ENCODE measurements around the gene UTP14C. TPM values are rescaled to one million over a fixed set of nuclear protein-coding genes. Genes with fewer than 3 reads are reported as not detected.

Gene UTP14C
- total RNA-seq, 6 donors from 2014 or later = 8.9 to 26.7 (median 17.4) TPM

DNA sequence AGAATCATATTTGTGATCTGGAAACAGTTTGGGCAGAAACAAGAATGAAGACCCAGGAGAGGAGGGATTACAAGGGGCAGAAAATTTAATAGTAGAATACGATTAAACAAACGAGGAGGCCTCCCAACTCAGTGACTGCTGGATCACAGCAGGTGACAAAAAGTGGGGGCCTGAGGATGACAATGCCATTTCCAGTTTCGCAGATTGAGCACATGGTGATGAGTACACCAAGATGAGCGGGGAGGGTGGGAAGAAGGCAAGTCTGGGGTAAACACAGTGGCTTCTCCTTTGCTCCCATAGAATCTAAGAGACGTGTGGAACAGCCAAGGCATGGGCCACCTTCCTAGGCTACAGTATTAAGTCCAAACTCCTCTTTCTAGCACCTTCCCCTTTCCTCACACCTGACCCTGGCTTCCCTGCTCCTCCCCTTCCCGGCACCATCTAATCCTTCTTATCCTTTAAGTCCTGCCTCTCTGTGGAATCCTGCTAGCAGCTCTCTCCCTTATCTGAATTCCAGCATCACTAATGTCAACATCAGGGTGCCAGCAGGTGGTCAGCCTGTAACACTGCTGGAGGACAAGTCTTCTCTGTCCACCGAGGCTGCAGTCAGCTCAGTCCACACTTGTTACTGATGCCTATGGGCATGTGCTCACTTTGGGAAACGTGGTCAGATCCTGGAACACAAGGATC lies 26.7 kb upstream of the UTP14C start:
- H3K4me3 ChIP-seq = no peak overlapping the region
- no peak for DNase-seq
- no peak for TF ChIP-seq POLR2AphosphoS5 (IDR thresholded peaks at IDR 0.05)
- TF ChIP-seq, protein P1, sequence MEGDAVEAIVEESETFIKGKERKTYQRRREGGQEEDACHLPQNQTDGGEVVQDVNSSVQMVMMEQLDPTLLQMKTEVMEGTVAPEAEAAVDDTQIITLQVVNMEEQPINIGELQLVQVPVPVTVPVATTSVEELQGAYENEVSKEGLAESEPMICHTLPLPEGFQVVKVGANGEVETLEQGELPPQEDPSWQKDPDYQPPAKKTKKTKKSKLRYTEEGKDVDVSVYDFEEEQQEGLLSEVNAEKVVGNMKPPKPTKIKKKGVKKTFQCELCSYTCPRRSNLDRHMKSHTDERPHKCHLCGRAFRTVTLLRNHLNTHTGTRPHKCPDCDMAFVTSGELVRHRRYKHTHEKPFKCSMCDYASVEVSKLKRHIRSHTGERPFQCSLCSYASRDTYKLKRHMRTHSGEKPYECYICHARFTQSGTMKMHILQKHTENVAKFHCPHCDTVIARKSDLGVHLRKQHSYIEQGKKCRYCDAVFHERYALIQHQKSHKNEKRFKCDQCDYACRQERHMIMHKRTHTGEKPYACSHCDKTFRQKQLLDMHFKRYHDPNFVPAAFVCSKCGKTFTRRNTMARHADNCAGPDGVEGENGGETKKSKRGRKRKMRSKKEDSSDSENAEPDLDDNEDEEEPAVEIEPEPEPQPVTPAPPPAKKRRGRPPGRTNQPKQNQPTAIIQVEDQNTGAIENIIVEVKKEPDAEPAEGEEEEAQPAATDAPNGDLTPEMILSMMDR (IDR thresholded peaks at IDR 0.05) = no peak
- no peak for TF ChIP-seq EP300 (IDR thresholded peaks at IDR 0.05)
- TF ChIP-seq POLR2A (IDR thresholded peaks at IDR 0.05) = no peak
- no peaks in the 10 kb centered on the region for H3K27me3 ChIP-seq
- WGBS, 2 donors = 74 to 81% methylated on average over 8 of the region's 8 CpGs
- no peak for ATAC-seq (ENCODE audit: low FRiP score in 2 of 2)
- H3K36me3 ChIP-seq = no peaks in the 10 kb centered on the region
- H3K4me1 ChIP-seq = peaks cover 12 to 33% (median 23%) of the 10 kb centered on the region in 4 donors
- no peaks in the 10 kb centered on the region for H3K9me3 ChIP-seq
- no peak overlapping the region for H3K27ac ChIP-seq

DNA sequence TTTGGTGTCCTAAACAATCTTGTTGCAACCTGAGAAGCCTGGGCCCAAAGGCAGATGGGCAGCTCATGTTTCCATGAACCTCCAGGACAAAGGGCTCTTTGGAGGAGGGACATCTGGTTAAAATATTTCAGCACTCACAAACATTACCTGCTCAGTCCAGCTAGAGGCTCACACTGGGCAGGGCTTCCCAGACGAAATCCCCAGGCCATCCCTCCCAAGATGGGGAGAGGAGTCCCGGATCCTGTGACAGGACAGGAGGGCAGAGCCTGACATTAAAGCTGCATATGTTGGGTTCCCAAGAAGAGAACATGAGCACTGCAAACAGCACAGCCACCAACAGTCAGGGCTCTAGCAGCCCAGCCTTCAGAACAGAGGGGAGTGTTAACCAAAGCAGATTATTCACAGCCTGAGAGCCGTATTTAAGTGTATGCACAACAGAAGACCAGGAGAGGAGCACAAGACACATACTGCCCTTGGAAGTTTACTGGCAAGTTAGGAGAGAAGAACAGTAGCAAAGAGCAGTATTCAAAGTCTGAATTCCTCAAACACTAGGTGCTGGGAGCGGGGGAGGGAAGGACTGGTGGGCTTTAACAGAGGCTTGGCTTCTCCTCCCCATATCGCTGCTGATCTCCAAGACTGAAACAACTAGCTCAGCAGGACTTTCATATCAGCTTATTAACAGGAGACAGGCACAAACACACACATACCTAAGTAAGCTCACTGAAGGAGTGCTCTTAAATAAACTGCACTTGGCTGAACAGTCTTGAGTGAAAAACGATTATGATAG lies 25.6 kb upstream of the UTP14C start:
- Histone ChIP-seq H3K27ac (no peak overlapping the region), H3K27me3 (no peaks in the 10 kb centered on the region), H3K9me3 (no peaks in the 10 kb centered on the region), H3K4me1 (peaks cover 12 to 33% (median 23%) of the 10 kb centered on the region in 4 donors), H3K4me3 (no peak overlapping the region), H3K36me3 (no peaks in the 10 kb centered on the region)
- TF ChIP-seq POLR2A (IDR thresholded peaks at IDR 0.05) = no peak
- no peak for TF ChIP-seq POLR2AphosphoS5 (IDR thresholded peaks at IDR 0.05)
- TF ChIP-seq, protein P1 (IDR thresholded peaks at IDR 0.05) = no peak
- no peak for TF ChIP-seq EP300 (IDR thresholded peaks at IDR 0.05)
- 59 to 60% methylated on average over 5 to 6 of the region's 6 CpGs for WGBS, 2 donors
- ATAC-seq (ENCODE audit: low FRiP score in 2 of 2) = no peak
- no peak for DNase-seq

GRCh38 chr13:51999510-51999911 lies 25.0 kb upstream of the UTP14C start:
- Histone ChIP-seq H3K36me3 (no peaks in the 10 kb centered on the region), H3K4me3 (peak overlapping the region in 1 of 4 donors; percentile 6), H3K4me1 (peaks cover 12 to 33% (median 23%) of the 10 kb centered on the region in 4 donors), H3K27ac (no peak overlapping the region), H3K27me3 (no peaks in the 10 kb centered on the region), H3K9me3 (no peaks in the 10 kb centered on the region)
- ATAC-seq (ENCODE audit: low FRiP score in 2 of 2) (peak; percentile 16 to 44), DNase-seq (peak; percentile 39 to 52)
- WGBS, 2 donors = 44 to 64% methylated on average over 13 of the region's 13 CpGs
- TF ChIP-seq EP300 (IDR thresholded peaks at IDR 0.05) = no peak
- TF ChIP-seq, protein P1 (IDR thresholded peaks at IDR 0.05) = no peak
- no peak for TF ChIP-seq POLR2A (IDR thresholded peaks at IDR 0.05)
- TF ChIP-seq POLR2AphosphoS5 (IDR thresholded peaks at IDR 0.05) = no peak

GRCh38 chr13:51999921-52000320 lies 24.6 kb upstream of the UTP14C start:
- H3K27me3 ChIP-seq = no peaks in the 10 kb centered on the region
- 63 to 65% methylated on average over 1 of the region's 1 CpG for WGBS, 2 donors
- H3K9me3 ChIP-seq = no peaks in the 10 kb centered on the region
- H3K4me3 ChIP-seq = no peak overlapping the region
- H3K4me1 ChIP-seq = peaks cover 12 to 29% (median 23%) of the 10 kb centered on the region in 4 donors
- ATAC-seq (ENCODE audit: low FRiP score in 2 of 2) (no peak), DNase-seq (no peak)
- TF ChIP-seq POLR2A (IDR thresholded peaks at IDR 0.05) (no peak), EP300 (IDR thresholded peaks at IDR 0.05) (no peak), POLR2AphosphoS5 (IDR thresholded peaks at IDR 0.05) (no peak)
- TF ChIP-seq, protein P1 (IDR thresholded peaks at IDR 0.05) = no peak
- no peak overlapping the region for H3K27ac ChIP-seq
- H3K36me3 ChIP-seq = no peaks in the 10 kb centered on the region
